Spinal cord (tissue), 10 donors: ENCODE results near the gene SNX27. TPM values are rescaled to one million over a fixed set of nuclear protein-coding genes. Genes with fewer than 3 reads are reported as not detected.

Experiments used
- DNase-seq, 6 donors: peaks; one replicate each; pipeline versions ENCODE4 v3.0.0 to v3.0.0-alpha.2; 2013 to 2015; ENCODE audit warnings: low spot score in 6 of 6, low read depth in 4 of 6
- H3K27ac ChIP-seq: one replicate; pipeline ENCODE4 v1.5.1; 2013; ENCODE audit warnings: low read depth, low read length, control low read depth
- H3K27me3 ChIP-seq: one replicate; pipeline ENCODE4 v1.6.1; 2013; ENCODE audit warnings: low read length; ENCODE audit not compliant: control insufficient read depth, insufficient read depth
- H3K36me3 ChIP-seq: one replicate; pipeline ENCODE4 v1.6.1; 2013; ENCODE audit warnings: low read length; ENCODE audit not compliant: control insufficient read depth, insufficient read depth
- H3K4me1 ChIP-seq: one replicate; pipeline ENCODE4 v1.6.1; 2013; ENCODE audit warnings: low read length; ENCODE audit not compliant: control insufficient read depth, insufficient read depth
- H3K4me3 ChIP-seq: one replicate; pipeline ENCODE4 v1.5.1; 2013; ENCODE audit warnings: low read depth, low read length, control low read depth
- H3K9me3 ChIP-seq: one replicate; pipeline ENCODE4 v1.6.1; 2013; ENCODE audit warnings: low read length; ENCODE audit not compliant: control insufficient read depth, insufficient read depth
- WGBS: methylation state at CpG from one replicate; pipeline ENCODE4 v1.1.5; 2013; ENCODE audit warnings: missing lambda C conversion rate; ENCODE audit not compliant: insufficient coverage; 5-methylcytosine and 5-hydroxymethylcytosine counted together
- polyA plus RNA-seq, 2 donors: library from polyadenylated mRNA; unstranded; fragments of 120-200 nt; gene quantifications; one replicate each; pipeline ENCODE4 v1.2.1, GENCODE V29; 2013; ENCODE audit not compliant: insufficient read length in 2 of 2
- total RNA-seq, 2 donors: library from RNA; depleted of rRNA in 1 of 2; stranded (reverse); fragments of 120-200 nt in 1 of 2; fragments of >200 nt in 1 of 2; gene quantifications; one replicate each; pipeline versions ENCODE4 v1.2.3 to v1.2.4, GENCODE V29; 2013 to 2014
- donor health status: healthy.

Gene SNX27
- total and polyA plus RNA-seq, 4 donors = 33.1 to 77.1 (median 47.8) TPM

- Histone ChIP-seq H3K27me3 (no peaks in the 10 kb centered on the region), H3K4me1 (peaks cover 40% of the 10 kb centered on the region), H3K4me3 (no peak overlapping the region), H3K9me3 (no peaks in the 10 kb centered on the region), H3K27ac (no peak overlapping the region), H3K36me3 (peaks cover 79% of the 10 kb centered on the region)
- no peak for DNase-seq
- 84% methylated on average over 20 of the region's 21 CpGs for WGBS
These were observed 94.9 kb downstream of the SNX27 start for GRCh38 chr1:151706464-151707415.

- no peaks in the 10 kb centered on the region for H3K9me3 ChIP-seq
- peaks cover 80% of the 10 kb centered on the region for H3K36me3 ChIP-seq
- H3K27me3 ChIP-seq = no peaks in the 10 kb centered on the region
- WGBS = 88% methylated on average over 14 of the region's 15 CpGs
- H3K27ac ChIP-seq = no peak overlapping the region
- H3K4me1 ChIP-seq = peaks cover 47% of the 10 kb centered on the region
- no peak for DNase-seq
- no peak overlapping the region for H3K4me3 ChIP-seq
These were observed 95.8 kb downstream of the SNX27 start for GRCh38 chr1:151707541-151708065.

GRCh38 chr1:151708891-151709290 lies 97.0 kb downstream of the SNX27 start:
- no peak overlapping the region for H3K27ac ChIP-seq
- no peaks in the 10 kb centered on the region for H3K9me3 ChIP-seq
- H3K4me1 ChIP-seq = peaks cover 51% of the 10 kb centered on the region
- peaks cover 70% of the 10 kb centered on the region for H3K36me3 ChIP-seq
- no peaks in the 10 kb centered on the region for H3K27me3 ChIP-seq
- H3K4me3 ChIP-seq = no peak overlapping the region
- no peak for DNase-seq
- WGBS = 86% methylated on average over 9 of the region's 15 CpGs

- Histone ChIP-seq H3K9me3 (no peaks in the 10 kb centered on the region), H3K27ac (peak overlapping the region; percentile 15), H3K4me3 (no peak overlapping the region), H3K27me3 (no peaks in the 10 kb centered on the region), H3K4me1 (peaks cover 61% of the 10 kb centered on the region), H3K36me3 (peaks cover 58% of the 10 kb centered on the region)
- WGBS = 0% methylated on average over 2 of the region's 15 CpGs
- peak in 5 of 6 donors; percentile 71 to 97 (median 82) for DNase-seq
These were observed 98.5 kb downstream of the SNX27 start for GRCh38 chr1:151710187-151710840.

- H3K4me1 ChIP-seq = peaks cover 69% of the 10 kb centered on the region
- 79% methylated on average over 14 of the region's 21 CpGs for WGBS
- H3K27me3 ChIP-seq = no peaks in the 10 kb centered on the region
- no peaks in the 10 kb centered on the region for H3K9me3 ChIP-seq
- no peak overlapping the region for H3K4me3 ChIP-seq
- peaks cover 50% of the 10 kb centered on the region for H3K36me3 ChIP-seq
- no peak overlapping the region for H3K27ac ChIP-seq
- no peak for DNase-seq
These were observed 99.4 kb downstream of the SNX27 start for GRCh38 chr1:151711044-151711800.

GRCh38 chr1:151711951-151712350 lies 100.1 kb downstream of the SNX27 start:
- H3K27ac ChIP-seq = no peak overlapping the region
- 54% methylated on average over 10 of the region's 10 CpGs for WGBS
- DNase-seq = no peak
- no peaks in the 10 kb centered on the region for H3K9me3 ChIP-seq
- no peaks in the 10 kb centered on the region for H3K27me3 ChIP-seq
- peaks cover 43% of the 10 kb centered on the region for H3K36me3 ChIP-seq
- no peak overlapping the region for H3K4me3 ChIP-seq
- H3K4me1 ChIP-seq = peaks cover 75% of the 10 kb centered on the region

GRCh38 chr1:151713044-151713443 lies 101.2 kb downstream of the SNX27 start:
- peaks cover 33% of the 10 kb centered on the region for H3K36me3 ChIP-seq
- no peak overlapping the region for H3K4me3 ChIP-seq
- peaks cover 86% of the 10 kb centered on the region for H3K4me1 ChIP-seq
- no peaks in the 10 kb centered on the region for H3K9me3 ChIP-seq
- 75% methylated on average over 2 of the region's 2 CpGs for WGBS
- no peak for DNase-seq
- H3K27me3 ChIP-seq = peaks cover 4% of the 10 kb centered on the region
- H3K27ac ChIP-seq = no peak overlapping the region

GRCh38 chr1:151713874-151714273 lies 102.0 kb downstream of the SNX27 start:
- Histone ChIP-seq H3K27ac (no peak overlapping the region), H3K4me3 (no peak overlapping the region), H3K27me3 (peaks cover 7% of the 10 kb centered on the region), H3K36me3 (peaks cover 28% of the 10 kb centered on the region), H3K9me3 (no peaks in the 10 kb centered on the region), H3K4me1 (peaks cover 91% of the 10 kb centered on the region)
- DNase-seq = no peak
- no CpG with 5 or more reads among the region's 2 CpGs for WGBS
